ENCODE measurements around the gene CTNNA1.

DNA sequence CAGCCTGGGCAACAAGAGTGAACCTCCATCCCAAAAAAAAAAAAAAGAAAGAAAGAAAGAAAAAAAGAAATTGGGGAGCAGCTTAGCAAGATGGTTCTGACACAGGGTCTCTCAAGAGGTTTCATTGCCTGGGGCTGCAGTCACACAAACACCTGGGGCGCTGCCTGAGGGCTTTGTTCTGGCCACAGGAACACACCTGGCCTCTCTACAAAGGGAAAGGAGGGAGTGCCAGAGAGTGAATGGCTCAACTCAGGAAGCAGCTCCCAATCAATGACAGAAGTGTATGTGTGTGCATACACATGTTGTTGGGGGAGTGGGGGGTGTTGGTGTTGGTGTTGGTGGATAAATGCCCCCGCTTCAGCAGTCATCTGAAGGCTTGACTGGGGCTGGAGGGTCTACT lies 32.4 kb upstream of the CTNNA1 start:
- TF ChIP-seq, protein P1, sequence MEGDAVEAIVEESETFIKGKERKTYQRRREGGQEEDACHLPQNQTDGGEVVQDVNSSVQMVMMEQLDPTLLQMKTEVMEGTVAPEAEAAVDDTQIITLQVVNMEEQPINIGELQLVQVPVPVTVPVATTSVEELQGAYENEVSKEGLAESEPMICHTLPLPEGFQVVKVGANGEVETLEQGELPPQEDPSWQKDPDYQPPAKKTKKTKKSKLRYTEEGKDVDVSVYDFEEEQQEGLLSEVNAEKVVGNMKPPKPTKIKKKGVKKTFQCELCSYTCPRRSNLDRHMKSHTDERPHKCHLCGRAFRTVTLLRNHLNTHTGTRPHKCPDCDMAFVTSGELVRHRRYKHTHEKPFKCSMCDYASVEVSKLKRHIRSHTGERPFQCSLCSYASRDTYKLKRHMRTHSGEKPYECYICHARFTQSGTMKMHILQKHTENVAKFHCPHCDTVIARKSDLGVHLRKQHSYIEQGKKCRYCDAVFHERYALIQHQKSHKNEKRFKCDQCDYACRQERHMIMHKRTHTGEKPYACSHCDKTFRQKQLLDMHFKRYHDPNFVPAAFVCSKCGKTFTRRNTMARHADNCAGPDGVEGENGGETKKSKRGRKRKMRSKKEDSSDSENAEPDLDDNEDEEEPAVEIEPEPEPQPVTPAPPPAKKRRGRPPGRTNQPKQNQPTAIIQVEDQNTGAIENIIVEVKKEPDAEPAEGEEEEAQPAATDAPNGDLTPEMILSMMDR (IDR thresholded peaks at IDR 0.05; ENCODE audit: extremely low read depth in 1 of 2, insufficient read depth in 1 of 2, low read depth in 1 of 2, low read length in 2 of 2), result no peak
- TF ChIP-seq POLR2AphosphoS5 (IDR thresholded peaks at IDR 0.05; ENCODE audit: insufficient read depth, low read depth, low read length) (no peak), MAX (IDR thresholded peaks at IDR 0.05; ENCODE audit: insufficient read depth, insufficient read length) (no peak)

Data from endothelial cell of umbilical vein (primary cell).